ENCODE results near the gene SH3RF3.
A peak's percentile ranks its signal among the peaks of the same experiment; 100 is the strongest.

Gene SH3RF3

DNA sequence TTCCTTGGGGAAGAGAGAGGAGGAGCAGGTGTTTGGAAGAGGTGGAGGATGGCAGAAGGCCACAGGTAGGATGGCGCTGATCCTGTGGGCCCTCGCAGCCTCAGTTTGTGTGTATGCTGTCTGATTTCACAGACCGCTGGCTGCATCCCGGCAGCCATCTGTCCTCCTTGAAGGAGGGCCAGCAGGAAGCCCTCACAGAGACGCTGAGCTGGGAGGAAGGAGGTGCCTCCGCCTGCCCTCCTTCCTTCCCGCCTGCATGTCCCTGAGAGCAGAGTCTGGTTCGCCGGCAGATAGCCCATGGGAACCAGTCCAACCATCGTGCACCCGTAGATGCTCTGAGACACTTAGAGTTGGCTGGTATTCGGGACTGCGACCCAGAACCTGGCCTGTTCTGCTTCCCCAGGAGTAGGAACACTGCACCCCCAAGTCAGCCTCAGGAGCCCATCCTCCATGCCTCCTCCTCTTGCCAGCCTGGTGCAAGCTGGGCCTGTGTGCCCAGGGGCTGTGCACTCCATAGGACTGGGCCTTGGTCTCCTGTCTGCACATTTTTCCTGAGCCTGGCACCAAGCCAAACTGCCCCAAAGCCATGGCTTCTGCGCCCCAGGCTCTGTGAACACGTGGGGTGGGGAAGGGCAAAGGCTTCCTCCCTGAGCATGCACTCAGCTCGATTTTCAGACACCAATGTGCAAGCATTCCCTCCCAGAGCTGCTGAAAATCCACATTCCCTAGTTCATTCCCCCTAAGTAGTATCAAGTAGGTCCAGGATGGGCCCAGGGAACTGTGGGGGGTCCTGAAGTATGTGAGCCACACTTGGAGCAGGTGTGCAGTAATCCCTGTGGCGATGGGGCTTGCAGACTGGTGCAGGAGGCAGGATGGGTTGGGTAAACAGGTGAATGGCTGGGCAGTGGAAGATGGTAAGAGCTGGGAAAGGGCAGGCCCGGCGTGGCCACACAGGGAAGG lies 369.2 kb downstream of the SH3RF3 start:
- no peak overlapping the region for H3K4me3 ChIP-seq (ENCODE audit: low read length)
- TF ChIP-seq, protein P1, sequence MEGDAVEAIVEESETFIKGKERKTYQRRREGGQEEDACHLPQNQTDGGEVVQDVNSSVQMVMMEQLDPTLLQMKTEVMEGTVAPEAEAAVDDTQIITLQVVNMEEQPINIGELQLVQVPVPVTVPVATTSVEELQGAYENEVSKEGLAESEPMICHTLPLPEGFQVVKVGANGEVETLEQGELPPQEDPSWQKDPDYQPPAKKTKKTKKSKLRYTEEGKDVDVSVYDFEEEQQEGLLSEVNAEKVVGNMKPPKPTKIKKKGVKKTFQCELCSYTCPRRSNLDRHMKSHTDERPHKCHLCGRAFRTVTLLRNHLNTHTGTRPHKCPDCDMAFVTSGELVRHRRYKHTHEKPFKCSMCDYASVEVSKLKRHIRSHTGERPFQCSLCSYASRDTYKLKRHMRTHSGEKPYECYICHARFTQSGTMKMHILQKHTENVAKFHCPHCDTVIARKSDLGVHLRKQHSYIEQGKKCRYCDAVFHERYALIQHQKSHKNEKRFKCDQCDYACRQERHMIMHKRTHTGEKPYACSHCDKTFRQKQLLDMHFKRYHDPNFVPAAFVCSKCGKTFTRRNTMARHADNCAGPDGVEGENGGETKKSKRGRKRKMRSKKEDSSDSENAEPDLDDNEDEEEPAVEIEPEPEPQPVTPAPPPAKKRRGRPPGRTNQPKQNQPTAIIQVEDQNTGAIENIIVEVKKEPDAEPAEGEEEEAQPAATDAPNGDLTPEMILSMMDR (IDR thresholded peaks at IDR 0.05; ENCODE audit: insufficient read depth, low read depth, low read length, missing control alignments), result no peak
- no peak for DNase-seq (ENCODE audit: low read depth)

DNA sequence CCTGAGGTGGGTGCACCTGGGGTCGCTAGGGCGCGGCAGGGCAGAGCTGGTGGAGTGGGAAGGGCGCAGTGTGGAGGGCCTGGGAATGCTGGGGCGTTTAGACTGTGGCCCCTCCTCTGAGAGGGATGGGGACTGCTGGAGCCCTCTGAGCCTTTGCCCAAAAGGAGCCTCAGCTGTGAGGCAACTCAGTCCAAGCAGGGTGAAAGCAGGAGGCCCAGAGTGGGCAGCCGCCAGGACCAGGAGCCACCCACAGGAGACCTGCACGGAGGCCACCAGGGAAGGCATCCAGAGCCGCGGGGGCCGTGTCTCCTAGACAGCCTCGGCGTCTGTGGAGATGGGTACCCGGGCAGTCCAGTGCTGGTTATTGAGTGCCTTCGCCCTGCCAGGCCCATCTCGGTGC lies 369.9 kb downstream of the SH3RF3 start:
- TF ChIP-seq, protein P1 (IDR thresholded peaks at IDR 0.05; ENCODE audit: insufficient read depth, low read depth, low read length, missing control alignments), result no peak
- DNase-seq (ENCODE audit: low read depth), result no peak

DNA sequence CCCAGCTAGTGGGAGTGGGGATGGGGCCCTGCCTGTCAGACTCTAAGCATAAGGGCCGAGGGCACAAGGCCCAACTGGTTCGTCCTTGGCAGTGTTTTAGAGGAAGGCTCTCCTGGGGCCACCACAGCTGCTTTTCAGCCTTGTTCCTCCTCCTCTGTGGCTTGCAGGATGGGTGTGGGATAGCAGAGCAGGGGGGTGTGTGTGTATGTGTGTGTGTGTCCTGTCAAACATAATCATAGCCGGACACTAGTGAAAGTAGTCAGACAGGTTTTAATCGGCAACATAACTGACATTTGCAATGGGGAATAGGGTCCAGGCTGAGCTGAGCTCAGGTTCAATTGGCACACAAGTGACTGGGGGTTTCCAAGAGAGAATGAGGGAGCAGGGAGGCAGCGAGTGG lies 370.6 kb downstream of the SH3RF3 start:
- DNase-seq (ENCODE audit: low read depth), result peak; percentile 45
- TF ChIP-seq, protein P1 (IDR thresholded peaks at IDR 0.05; ENCODE audit: insufficient read depth, low read depth, low read length, missing control alignments), result no peak

More for the DNA sequence above, 369.9 kb downstream of the SH3RF3 start:
- no peak overlapping the region for H3K4me3 ChIP-seq (ENCODE audit: low read length)

DNA sequence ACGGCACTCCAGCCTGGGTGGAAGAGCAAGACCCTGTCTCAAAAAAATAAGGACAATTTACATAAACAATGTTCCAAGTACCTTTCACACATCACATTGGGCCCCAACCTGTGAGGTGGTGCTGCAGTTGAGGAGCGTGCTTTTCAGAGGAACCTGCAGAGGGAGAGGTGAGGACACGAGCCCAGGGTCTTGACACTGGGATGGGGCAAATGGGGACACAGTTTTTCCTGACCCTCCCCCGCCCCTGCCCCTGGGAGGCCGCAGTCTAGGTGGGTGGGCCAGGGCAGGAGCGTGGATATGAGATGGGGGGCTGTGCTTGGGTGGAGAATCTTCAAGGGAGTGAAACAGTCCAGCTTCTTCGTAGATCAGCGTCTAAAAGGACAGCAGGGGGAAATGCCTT lies 371.9 kb downstream of the SH3RF3 start:
- TF ChIP-seq, protein P1 (IDR thresholded peaks at IDR 0.05; ENCODE audit: insufficient read depth, low read depth, low read length, missing control alignments), result no peak
- DNase-seq (ENCODE audit: low read depth), result no peak
- H3K4me3 ChIP-seq (ENCODE audit: low read length), result no peak overlapping the region

More for the DNA sequence above, 370.6 kb downstream of the SH3RF3 start:
- no peak overlapping the region for H3K4me3 ChIP-seq (ENCODE audit: low read length)

DNA sequence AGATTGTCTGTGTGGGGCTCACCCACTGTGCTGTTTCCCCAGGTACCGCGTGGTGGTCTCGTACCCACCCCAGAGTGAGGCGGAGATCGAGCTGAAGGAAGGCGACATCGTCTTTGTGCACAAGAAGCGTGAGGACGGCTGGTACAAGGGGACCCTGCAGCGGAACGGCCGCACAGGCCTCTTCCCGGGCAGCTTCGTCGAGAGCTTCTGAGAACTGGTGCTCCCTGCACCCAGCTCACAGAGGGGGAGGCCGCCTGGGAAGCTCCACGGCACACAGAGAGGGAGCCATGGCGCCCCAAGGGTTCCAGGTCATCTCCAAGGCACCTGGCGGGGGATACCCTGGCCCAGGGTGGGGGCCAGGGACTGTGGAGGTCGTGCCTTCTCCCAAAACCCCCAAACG lies 372.5 kb downstream of the SH3RF3 start:
- TF ChIP-seq, protein P1 (IDR thresholded peaks at IDR 0.05; ENCODE audit: insufficient read depth, low read depth, low read length, missing control alignments), result no peak
- no peak overlapping the region for H3K4me3 ChIP-seq (ENCODE audit: low read length)
- DNase-seq (ENCODE audit: low read depth), result no peak

DNA sequence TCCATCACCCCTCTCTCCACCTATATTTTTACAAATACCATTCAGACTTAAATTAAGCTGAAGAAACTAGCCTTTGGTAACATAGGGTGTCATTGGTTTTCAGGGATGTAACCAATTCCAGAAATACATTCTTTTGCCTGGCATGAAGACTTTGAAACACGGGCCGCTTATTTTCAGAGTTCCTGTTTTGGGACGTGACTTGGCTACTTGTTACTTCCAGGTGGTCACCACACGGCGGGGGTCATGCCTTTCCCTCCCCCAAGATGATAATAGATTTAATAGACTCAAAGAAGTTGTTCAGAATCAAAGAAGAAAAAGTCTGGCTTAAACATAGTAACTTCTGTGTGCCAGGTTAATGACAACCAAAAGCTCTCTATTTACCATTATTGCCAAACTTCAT lies 374.2 kb downstream of the SH3RF3 start:
- TF ChIP-seq, protein P1 (IDR thresholded peaks at IDR 0.05; ENCODE audit: insufficient read depth, low read depth, low read length, missing control alignments), result no peak
- H3K4me3 ChIP-seq (ENCODE audit: low read length), result no peak overlapping the region

More for the DNA sequence above, 374.2 kb downstream of the SH3RF3 start:
- DNase-seq (ENCODE audit: low read depth), result no peak
